Left renal cortex interstitium (tissue), 4 donors: ENCODE results near the gene POU4F3. TPM values are rescaled to one million over a fixed set of nuclear protein-coding genes. Genes with fewer than 3 reads are reported as not detected.
A peak's percentile ranks its signal among the peaks of the same experiment; 100 is the strongest.
"Not testable (repeated sequence)": the region's sequence is repeated elsewhere in the genome, so short reads cannot be mapped to it uniquely, and the experiment has no call there.

Source experiments
- DNase-seq, 4 donors: peaks; one replicate each; pipeline ENCODE4 v3.0.0-alpha.2; 2013; ENCODE audit warnings: low read depth in 4 of 4, low spot score in 2 of 4, missing footprints in 1 of 4
- polyA plus RNA-seq, 4 donors: library from polyadenylated mRNA; unstranded; fragments of 120-200 nt; gene quantifications; one replicate each; pipeline ENCODE4 v1.2.1, GENCODE V29; 2013; ENCODE audit not compliant: insufficient read length in 4 of 4

Gene POU4F3
- under 1 TPM in 3 of 4 donors, not detected in 1; 0.06 to 0.11 (median 0.07) TPM for polyA plus RNA-seq

DNA sequence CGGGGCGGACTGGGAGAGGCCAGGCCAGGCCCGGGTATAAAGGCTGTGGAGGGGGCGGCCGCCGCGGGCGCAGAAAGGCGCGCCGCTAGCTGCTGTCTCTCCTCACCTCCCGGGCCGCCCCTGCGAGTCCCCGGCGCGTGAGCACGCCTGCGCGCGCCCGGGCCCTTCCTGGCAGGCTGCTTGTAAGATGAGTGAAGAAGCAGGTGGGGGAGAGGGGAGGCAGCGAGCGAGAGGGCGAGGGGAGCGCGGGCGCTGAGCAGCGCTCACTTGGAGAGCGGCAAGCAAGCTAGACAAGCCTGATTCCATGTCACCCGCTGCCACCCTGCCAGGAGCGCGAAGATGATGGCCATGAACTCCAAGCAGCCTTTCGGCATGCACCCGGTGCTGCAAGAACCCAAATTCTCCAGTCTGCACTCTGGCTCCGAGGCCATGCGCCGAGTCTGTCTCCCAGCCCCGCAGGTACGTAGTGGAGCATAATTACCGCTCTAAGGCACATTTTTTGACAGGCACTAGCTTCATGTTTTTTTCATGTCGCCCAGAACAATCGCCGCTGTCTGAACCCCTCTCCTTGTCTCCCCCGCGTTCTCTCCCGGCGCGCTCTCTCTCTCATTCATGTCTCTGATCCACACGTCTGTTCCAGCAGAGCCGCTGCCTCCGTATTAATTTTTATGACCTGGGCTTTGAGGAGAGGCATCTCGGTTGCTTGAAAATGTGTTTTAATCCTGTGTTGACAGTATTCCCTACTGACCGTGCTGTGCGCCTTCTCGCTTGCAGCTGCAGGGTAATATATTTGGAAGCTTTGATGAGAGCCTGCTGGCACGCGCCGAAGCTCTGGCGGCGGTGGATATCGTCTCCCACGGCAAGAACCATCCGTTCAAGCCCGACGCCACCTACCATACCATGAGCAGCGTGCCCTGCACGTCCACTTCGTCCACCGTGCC lies at the start of gene POU4F3:
POU4F3 (plus strand) TSS at position 66 of the 941 bp plus-strand sequence; CDS start at position 340, 274 bp downstream.
- DNase-seq, result no peak

GRCh38 chr5:146290318-146290717 lies 48.3 kb upstream of the POU4F3 start:
- peak in 1 of 4 donors; percentile 23 for DNase-seq

DNA sequence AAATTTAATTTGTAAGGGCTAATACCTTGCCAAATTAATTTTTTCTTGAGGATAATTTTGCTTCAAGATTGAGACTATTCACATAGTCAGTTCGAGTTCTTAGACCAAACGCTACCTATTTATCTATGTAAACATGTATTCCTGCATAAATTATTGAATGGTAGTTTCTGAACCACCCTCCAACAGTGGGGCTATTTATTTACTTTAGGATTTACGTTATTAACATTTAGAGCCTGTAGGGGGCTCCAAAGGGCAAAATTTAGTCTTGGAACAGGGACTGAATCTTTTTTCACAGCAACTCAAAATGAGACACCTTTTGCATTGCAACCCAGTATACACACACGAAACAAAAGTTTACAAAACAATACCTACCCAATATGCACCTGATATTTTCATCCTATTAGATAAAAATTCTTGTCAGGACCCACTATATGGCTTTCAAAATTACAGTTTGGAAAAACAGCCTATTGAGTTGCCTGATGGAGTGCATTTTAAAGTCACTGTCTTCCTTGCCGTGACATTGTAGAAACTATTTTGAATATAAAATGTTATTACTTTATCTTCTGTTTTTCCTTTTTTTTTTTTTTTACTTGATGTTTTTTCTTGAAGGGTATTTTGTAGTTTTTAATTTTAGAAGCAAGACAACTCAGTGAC lies 47.1 kb upstream of the POU4F3 start:
- peak in 2 of 4 donors; percentile 13 to 57 for DNase-seq

- DNase-seq, result no peak
These were observed 42.4 kb upstream of the POU4F3 start for GRCh38 chr5:146296245-146296644.

DNA sequence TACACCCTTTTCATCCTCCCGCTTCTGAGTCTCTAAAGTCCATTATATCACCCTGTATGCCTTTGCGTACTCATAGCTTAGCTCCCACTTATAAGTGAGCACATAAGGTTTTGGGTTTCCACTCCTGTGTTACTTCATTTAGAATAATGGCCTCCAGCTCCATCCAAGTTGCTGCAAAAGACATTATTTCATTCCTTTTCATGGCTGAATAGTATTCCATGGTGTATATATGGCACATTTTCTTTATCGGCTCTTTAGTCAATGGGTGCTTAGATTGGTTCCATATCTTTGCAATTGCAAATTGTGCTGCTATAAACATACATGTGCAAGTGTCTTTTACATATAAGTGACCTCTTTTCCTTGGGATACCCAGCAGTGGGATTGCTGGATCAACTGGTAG lies 39.7 kb upstream of the POU4F3 start:
- not testable (repeated sequence) for DNase-seq

DNA sequence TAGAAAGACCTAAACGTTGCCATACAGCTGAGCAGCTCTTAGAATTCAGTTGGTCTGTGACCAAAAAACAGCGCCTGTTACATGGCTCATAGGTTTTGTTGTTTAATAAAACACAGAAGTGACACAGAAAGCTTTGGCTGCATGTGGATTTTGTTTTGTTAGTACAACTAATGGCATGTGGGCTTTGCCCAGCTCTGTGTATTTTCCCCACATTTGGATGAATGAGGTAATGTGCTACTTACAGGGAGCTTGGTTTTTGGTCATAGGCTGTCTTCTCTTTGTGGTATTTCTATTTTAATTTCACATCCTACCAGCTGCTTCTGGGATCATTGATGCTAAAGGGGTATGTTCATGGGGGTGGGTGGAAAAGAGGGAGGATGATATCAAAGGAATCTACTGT lies 37.0 kb upstream of the POU4F3 start:
- DNase-seq, result no peak

DNA sequence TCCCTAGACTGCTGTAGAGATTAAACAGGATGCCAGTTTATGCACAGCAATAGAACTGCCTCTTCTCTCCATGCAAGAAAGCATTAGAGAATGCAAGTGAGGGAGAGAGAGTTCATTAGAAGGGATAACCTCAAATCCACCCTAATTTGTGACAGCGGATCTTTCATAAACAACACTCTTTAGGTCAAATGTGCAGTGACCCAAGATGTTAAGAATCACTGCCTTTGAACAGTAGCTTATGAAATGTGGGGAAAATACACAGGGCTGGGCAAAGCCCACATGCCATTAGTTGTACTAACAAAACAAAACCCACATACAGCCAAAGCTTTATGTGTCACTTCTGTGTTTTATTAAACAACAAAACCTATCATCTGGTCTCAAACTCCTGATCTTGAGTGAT lies 36.2 kb upstream of the POU4F3 start:
- DNase-seq, result no peak

DNA sequence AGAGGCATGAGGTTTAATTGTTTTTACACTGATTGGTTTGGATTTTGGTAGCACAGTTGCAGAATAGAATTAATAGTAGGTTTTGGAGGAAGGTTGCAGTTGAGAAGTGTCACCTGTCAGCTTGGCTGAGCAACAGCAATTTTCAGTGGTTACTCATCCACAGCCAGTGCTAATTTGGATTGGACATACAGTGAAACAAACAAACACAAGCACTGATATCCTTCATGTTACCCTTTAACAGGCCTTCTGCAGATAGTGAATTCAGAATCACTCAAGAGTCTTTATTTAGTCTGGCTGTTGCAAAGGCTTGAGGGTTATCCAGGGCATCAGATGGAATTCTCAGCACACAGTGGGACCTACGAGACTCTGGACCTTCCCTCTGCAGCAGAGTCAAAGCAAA lies 31.8 kb upstream of the POU4F3 start:
- DNase-seq, result no peak

- DNase-seq, result no peak
These were observed 30.8 kb upstream of the POU4F3 start for GRCh38 chr5:146307796-146308195.

DNA sequence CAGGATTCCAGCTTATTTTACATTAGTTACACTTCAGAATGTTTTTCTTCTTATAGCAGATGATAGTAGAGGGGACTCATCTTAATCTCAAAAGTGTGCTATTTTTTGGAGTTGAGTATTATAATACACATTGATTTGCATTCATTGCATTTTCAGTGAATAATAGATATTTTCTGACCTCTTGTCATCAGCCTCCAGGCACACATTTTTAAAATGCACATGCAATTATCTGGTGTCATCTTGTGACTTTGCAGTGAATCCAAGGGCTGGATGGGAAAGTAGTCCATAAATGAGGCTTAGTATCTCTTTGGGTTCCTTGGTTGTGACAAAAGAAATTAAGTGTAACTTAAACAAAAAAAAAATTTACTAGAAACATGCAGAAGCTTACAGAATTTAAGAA lies 28.1 kb upstream of the POU4F3 start:
- no peak for DNase-seq

DNA sequence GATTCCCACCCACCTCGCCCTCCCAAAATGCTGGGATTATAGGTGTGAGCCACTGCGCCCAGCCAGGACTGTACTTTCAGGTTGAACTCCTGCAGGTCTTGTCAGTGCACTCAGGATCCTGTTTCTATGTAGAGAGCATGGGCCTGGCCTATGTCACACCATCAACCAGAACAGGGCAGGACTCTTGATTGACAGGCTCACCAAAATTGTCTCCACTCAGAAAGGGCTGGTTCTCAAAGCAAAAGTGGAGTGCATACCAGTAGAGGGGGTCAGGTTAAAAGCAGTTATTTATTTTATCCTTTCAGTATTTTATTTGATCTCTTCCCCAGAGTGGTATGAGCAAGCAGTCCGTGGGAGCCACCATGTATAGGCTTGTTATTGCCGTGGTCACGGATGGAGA lies 27.4 kb upstream of the POU4F3 start:
- DNase-seq, result no peak

DNA sequence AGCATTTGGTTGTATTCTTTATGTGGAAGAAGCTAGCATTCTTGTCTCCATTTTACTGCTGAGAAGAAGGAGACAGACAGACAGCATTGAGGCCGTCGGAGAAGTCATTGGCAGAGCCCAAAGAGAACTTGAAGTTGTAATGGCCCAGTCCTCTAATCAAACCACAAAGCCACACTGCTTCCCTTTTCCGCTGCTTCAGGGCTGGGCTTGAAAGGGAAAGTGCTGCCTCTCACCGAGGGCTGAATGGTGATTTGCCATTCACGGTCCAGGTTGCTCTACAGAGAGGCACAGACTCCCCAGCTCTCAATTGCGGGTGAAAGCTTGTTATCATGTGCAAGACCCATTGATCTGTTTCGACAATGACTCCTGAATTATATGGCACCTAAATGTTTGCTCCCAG lies 25.6 kb upstream of the POU4F3 start:
- no peak for DNase-seq

DNA sequence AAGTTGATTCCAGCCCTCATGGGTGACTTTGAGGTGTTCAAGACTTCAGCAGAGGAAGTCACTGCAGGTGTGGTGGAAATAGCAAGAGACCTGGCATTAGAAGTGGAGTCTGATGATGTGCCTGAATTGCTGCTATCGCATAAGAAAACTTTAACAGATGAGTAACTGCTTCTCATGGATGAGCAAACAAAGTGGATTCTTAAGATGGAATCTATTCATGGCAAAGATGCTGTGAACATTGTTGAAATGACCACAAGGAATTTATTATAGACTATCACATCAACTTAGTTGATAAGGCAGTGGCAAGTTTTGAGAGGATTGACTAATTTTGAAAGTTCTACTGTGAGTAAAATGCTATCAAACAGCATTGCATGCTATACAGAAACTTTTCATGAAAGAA lies 17.1 kb upstream of the POU4F3 start:
- no peak for DNase-seq

GRCh38 chr5:146327257-146327870 lies 11.3 kb upstream of the POU4F3 start:
- no peak for DNase-seq

DNA sequence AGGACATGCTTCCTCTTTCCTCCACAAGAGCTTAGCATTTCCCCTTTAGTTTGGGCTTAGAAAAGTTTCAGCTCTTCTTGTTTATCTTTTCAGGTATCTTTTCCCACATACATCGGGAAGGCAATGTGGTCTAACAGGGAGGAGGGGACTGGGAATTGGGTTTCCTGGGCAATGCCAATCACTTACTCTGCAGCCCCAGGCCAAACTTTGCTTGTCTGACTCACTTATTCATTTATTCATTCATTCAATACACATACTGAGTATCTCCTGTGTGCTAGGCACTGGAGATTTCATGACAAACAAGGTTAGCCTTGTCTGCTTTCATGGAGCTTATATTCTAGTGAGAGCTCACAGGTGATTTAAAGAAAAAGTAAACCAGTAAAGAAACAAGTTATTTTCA lies 10.7 kb upstream of the POU4F3 start:
- DNase-seq, result no peak

- DNase-seq, result no peak
These were observed 8.9 kb upstream of the POU4F3 start for GRCh38 chr5:146329697-146330096.

- no peak for DNase-seq
These were observed 7.2 kb upstream of the POU4F3 start for GRCh38 chr5:146331423-146331822.

GRCh38 chr5:146334074-146334533 lies 4.5 kb upstream of the POU4F3 start:
- no peak for DNase-seq

- no peak for DNase-seq
These were observed 2.4 kb upstream of the POU4F3 start for GRCh38 chr5:146336197-146336596.

- no peak for DNase-seq
These were observed 1.3 kb upstream of the POU4F3 start for GRCh38 chr5:146337264-146337904.

GRCh38 chr5:146337928-146338327 lies 711 bp upstream of the POU4F3 start:
- DNase-seq, result no peak
